GM12801 (cell line): ENCODE results near the gene FIZ1.

Experiments used
- CTCF ChIP-seq: IDR thresholded peaks from one replicate; pipeline ENCODE4 v1.5.1; 2011; ENCODE audit warnings: control low read depth; ENCODE audit not compliant: insufficient read length; ENCODE audit errors: extremely low read depth

The FIZ1 gene

GRCh38 chr19:55543567-55543966 lies 55.8 kb downstream of the FIZ1 start:
- no peak for TF ChIP-seq CTCF

GRCh38 chr19:55542292-55542855 lies 56.9 kb downstream of the FIZ1 start:
- TF ChIP-seq CTCF = no peak
